Activated CD8-positive, alpha-beta memory T cell treated with anti-CD3 and anti-CD28 coated beads, Interleukin-2, amount 50 U/mL, for 24 hours (primary cell): Measurements from ENCODE around the gene TMPO.
A peak's percentile ranks its signal among the peaks of the same experiment; 100 is the strongest.
"Not testable (repeated sequence)": the region's sequence is repeated elsewhere in the genome, so short reads cannot be mapped to it uniquely, and the experiment has no call there.

Experiments
- DNase-seq: peaks from one replicate; pipeline ENCODE4 v3.0.0-alpha.2; 2020; ENCODE audit errors: extremely low read depth

The TMPO gene

GRCh38 chr12:98511806-98512205 is 3.6 kb upstream of the TMPO start:
- DNase-seq, result not testable (repeated sequence)

- DNase-seq, result no peak
Measured at GRCh38 chr12:98513379-98514322, 1.7 kb upstream of the TMPO start.

- no peak for DNase-seq
Measured at GRCh38 chr12:98514982-98515286, 456 bp upstream of the TMPO start.

DNA sequence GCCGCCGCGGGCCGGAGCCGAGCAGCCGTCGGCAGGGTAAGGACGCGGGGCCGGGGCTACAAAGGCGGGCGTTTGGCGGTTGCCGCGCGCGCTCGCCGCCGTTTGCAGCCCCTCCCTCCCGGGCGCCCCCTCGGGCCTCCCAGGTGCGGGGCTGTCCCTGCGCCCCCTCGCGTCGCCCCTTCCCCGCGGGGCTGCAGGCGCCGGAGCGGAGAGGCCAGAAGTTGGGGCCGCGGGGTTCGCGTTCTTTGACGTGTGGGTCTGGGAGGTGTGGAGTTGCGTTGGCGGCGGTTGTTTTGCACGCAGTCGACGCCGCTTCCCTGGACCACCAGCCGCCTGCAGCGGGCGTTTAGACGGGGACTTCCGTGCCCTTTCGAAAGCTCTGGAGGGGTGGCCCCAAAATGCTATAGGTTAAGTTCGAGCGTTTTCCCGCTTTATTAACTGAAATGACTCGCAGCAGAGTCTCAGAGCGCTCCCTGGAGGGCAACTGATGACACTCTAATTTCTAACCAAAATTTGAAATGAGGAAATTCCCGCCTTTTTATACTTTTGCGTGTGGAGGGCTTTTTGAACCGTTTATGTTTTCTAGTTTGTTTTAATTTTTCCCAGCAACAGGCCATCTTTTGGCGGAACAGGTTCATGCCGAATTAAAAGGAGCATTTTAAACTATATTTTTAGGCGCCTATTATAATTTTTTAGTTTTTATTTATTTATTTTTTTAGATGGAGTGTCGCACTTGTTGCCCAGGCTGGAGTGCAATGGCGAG is 902 bp downstream of the TMPO start:
- DNase-seq, result peak; percentile 67

GRCh38 chr12:98519257-98519907 is 4.0 kb downstream of the TMPO start:
- DNase-seq, result no peak

DNA sequence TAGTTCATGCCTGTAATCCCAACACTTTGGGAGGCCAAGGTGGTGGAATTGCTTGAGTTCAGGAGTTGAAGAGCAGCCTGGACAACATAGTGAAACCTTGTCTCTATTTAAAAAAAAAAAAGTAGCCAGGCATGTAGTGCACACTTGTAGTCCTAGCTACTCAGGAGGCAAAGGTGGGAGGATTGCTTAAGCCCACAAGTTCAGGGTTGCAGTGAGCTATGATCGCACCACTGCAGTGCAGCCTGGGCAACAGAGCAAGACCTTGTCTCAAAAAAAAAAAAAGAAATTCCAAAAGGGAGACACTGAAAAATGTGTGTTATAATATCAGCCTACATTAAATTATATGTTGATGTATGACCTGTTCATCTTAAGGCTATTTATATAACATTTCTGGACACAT is 14.7 kb downstream of the TMPO start:
- DNase-seq, result no peak

- DNase-seq, result no peak
Measured at GRCh38 chr12:98532687-98533304, 17.4 kb downstream of the TMPO start.

DNA sequence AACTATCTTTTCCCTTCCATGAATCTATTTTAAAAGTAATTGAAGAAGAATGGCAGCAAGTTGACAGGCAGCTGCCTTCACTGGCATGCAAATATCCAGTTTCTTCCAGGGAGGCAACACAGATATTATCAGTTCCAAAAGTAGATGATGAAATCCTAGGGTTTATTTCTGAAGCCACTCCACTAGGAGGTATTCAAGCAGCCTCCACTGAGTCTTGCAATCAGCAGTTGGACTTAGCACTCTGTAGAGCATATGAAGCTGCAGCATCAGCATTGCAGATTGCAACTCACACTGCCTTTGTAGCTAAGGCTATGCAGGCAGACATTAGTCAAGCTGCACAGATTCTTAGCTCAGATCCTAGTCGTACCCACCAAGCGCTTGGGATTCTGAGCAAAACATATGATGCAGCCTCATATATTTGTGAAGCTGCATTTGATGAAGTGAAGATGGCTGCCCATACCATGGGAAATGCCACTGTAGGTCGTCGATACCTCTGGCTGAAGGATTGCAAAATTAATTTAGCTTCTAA is 18.4 kb downstream of the TMPO start:
- DNase-seq, result no peak

DNA sequence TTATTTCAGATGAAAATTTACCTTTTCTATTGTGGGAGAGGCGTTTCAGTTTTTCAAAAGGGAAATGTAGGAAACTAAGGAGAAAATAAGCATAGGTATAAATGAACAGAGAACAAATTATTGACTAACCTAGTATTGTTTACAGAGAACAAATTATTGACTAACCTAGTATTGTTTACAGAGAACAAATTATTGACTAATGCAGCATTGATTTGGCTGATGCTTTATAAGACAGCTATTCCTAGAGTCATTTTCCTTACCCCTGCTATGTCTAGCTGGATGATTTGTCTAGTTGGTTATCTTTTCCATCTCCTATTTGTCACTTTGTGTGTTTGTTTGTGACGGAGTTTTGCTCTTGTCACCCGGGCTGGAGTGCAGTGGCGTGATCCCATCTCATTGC is 22.6 kb downstream of the TMPO start:
- DNase-seq, result no peak

DNA sequence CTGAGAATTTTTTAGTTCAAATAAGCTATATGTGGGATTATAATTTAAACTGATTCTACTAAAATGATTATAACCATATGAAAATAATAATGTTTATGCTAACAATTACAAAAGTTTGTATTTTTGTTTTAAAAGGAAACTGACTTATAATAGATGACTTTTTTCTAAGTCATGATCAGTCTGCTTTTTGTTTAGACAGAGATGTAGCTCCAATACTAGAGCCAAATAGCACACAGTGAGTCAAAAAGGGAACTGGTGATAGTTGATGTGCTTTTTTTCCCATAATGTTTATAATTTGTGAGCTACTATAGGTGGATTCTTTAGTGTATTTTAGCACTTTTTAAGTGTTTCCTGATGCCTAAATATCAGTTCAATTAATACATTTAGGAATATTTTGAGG is 28.3 kb downstream of the TMPO start:
- no peak for DNase-seq

DNA sequence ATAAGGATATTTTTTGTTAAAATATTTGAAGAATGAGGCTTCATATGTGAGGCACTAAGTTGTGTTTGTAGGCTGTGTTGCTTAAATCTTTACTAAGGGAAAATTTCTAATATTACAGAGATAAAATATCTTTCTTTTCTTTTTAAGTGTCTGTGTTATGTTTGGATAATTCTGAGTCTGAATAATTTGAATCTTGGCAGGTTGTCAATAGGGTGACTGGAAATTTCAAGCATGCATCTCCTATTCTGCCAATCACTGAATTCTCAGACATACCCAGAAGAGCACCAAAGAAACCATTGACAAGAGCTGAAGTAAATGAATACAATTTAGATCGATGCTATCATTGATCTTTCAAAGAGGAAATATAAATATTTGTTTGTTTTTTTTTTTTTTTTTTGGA is 29.4 kb downstream of the TMPO start:
- DNase-seq, result no peak

- DNase-seq, result no peak
Measured at GRCh38 chr12:98549371-98550110, 34.2 kb downstream of the TMPO start.

GRCh38 chr12:98551787-98552186 is 36.4 kb downstream of the TMPO start:
- no peak for DNase-seq

DNA sequence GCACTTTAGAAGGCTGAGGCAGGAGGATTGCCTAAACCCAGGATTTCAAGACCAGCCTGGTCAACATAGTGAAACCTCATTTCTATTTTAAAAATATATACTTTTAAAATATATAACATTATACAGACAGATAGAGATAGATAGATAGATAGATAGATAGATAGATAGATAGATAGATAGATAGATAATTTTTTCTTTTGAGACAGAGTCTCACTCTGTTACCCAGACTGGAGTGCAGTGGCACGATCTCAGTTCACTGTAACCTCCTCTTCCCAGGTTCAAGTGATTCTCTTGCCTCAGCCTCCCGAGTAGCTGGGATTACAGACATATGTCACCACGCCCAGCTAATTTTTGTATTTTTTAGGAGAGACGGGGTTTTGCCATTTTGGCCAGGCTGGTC is 42.7 kb downstream of the TMPO start:
- not testable (repeated sequence) for DNase-seq

DNA sequence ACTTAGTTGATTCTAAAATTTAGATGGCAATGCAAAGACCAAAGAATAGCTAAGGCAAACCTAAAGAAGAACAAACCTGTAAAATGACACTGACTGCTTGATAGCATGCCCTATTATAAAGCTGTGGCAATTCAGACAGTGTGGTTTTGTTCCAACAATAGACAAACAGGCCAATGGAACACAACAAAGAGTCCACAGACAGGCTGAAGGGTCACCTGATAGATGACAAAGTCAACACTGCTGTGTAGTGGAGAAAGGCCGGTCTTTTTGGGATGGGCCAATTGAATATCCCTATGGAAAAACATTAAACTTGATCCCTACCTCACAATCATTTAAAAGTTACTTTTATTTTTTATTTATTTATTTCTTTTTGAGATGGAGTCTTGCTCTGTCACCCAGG is 44.3 kb downstream of the TMPO start:
- no peak for DNase-seq

DNA sequence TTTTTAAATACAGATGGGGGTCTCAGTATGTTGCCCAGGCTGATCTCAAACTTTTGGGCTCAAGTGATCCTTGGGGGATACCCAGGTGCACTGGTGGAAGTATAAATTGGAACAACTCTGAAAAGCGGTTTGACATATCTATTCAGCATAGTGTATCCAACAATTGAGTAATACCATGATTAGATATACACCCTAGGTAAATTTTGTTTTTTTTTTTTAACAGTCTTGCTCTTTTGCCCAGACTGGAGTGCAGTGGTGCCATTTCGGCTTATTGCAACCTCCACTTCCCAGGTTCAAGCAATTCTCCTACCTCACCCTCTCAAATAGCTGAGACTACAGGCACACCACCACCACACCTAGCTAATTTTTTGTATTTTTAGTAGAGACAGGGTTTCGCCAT is 46.5 kb downstream of the TMPO start:
- no peak for DNase-seq

- DNase-seq, result no peak
Measured at GRCh38 chr12:98572010-98572409, 56.6 kb downstream of the TMPO start.

DNA sequence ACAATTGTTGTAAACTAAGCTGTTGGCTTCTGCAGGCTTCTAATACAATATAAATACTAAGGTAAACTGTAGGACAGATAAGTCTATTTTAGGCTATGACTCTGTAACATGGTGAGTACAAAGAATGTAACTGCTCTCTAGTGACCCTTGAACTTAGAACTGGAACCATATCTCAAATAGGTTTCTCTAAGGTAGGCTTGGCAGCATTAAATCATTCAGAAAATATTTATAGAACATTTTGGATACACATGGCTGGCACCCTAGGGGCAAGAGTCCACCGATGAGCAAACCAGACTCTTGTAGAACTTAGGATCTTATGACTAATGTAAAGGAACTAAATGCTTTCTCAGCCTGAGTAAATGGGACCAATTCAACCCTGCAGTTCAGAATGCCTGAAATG is 58.7 kb downstream of the TMPO start:
- DNase-seq, result no peak

DNA sequence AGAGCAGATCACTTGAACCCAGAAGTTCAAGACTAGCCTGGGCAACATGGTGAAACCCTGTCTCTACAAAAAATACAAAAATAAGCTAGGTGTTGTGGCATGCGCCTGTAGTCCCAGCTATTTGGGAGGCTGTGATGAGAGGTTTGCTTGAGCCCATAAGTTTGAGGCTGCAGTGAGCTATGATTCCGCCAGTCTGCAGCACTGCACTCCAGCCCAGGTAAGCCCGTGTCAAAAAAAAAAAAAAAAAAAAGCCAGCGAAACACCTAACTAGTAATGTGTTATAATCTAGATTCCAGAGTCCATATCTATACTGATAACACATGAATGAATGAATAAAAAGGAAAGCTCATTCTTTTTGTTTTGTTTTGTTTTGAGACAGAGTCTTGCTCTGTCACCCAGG is 59.6 kb downstream of the TMPO start:
- DNase-seq, result no peak

- not testable (repeated sequence) for DNase-seq
Measured at GRCh38 chr12:98576795-98577194, 61.4 kb downstream of the TMPO start.

- DNase-seq, result no peak
Measured at GRCh38 chr12:98578392-98578791, 63.0 kb downstream of the TMPO start.
